GM23338 (cell line): Measurements from ENCODE around the gene UPF3B. TPM values are rescaled to one million over a fixed set of nuclear protein-coding genes. Genes with fewer than 3 reads are reported as not detected.
A peak's percentile ranks its signal among the peaks of the same experiment; 100 is the strongest.
"Not testable (repeated sequence)": the region's sequence is repeated elsewhere in the genome, so short reads cannot be mapped to it uniquely, and the experiment has no call there.

Experiments used
- ATAC-seq: fragments of 200-7000 bp; cut with Tn5 transposase; 3 replicates; pipeline ENCODE4 v1.9.1; 2020
- DNase-seq: peaks from one replicate; pipeline ENCODE4 v3.0.0-alpha.2; 2015; ENCODE audit warnings: low spot score
- H2AFZ ChIP-seq: fragments of 200-600 bp; sonication (generic); 2 replicates; pipeline ENCODE4 v1.8.0; 2016; ENCODE audit warnings: antibody characterized with exemption, mild to moderate bottlenecking, moderate library complexity
- H3F3A ChIP-seq: fragments of 200-600 bp; sonication (generic); replicated peaks from 2 replicates; pipeline ENCODE4 v1.8.0; 2017; ENCODE audit warnings: antibody characterized with exemption, mixed run types, low read depth
- H3K27ac ChIP-seq: fragments of 200-600 bp; sonication (generic); 2 replicates; pipeline ENCODE4 v1.6.1; 2016; ENCODE audit warnings: low read depth
- H3K27me3 ChIP-seq: fragments of 200-600 bp; sonication (generic); 2 replicates; pipeline ENCODE4 v1.8.0; 2016; ENCODE audit warnings: mild to moderate bottlenecking, mixed run types, moderate library complexity; ENCODE audit not compliant: insufficient read depth
- H3K36me3 ChIP-seq: fragments of 200-600 bp; sonication (generic); 2 replicates; pipeline ENCODE4 v1.8.0; 2016; ENCODE audit warnings: mild to moderate bottlenecking; ENCODE audit not compliant: insufficient read depth
- H3K4me1 ChIP-seq: fragments of 200-600 bp; sonication (generic); 2 replicates; pipeline ENCODE4 v1.8.0; 2016; ENCODE audit warnings: mild to moderate bottlenecking, moderate library complexity; ENCODE audit not compliant: insufficient read depth
- H3K4me2 ChIP-seq: fragments of 200-600 bp; sonication (generic); 2 replicates; pipeline ENCODE4 v1.7.1; 2017; ENCODE audit warnings: mixed run types
- H3K4me3 ChIP-seq: fragments of 200-600 bp; sonication (generic); 2 replicates; pipeline ENCODE4 v1.6.1; 2016; ENCODE audit warnings: mixed run types
- H3K79me2 ChIP-seq: fragments of 200-600 bp; sonication (generic); replicated peaks from 2 replicates; pipeline ENCODE4 v1.8.0; 2017; ENCODE audit warnings: mild to moderate bottlenecking; ENCODE audit not compliant: insufficient read depth
- H3K9me2 ChIP-seq: fragments of 200-600 bp; sonication (generic); 2 replicates; pipeline ENCODE4 v1.8.0; 2017; ENCODE audit not compliant: insufficient read depth
- H4K20me1 ChIP-seq: fragments of 200-600 bp; sonication (generic); replicated peaks from 2 replicates; pipeline ENCODE4 v1.8.0; 2017; ENCODE audit warnings: mild to moderate bottlenecking; ENCODE audit not compliant: insufficient read depth
- H3K27ac Mint-ChIP-seq: 2 replicates; pipeline ENCODE4 v1.8.0; 2020; ENCODE audit warnings: inconsistent platforms, mild to moderate bottlenecking, moderate library complexity, mixed read lengths
- H3K27me3 Mint-ChIP-seq: 3 replicates; pipeline ENCODE4 v1.8.0; 2022; ENCODE audit warnings: low read depth, mild to moderate bottlenecking, moderate library complexity, mixed read lengths, inconsistent platforms; ENCODE audit not compliant: insufficient read depth, poor library complexity
- H3K36me3 Mint-ChIP-seq: 3 replicates; pipeline ENCODE4 v1.8.0; 2021; ENCODE audit warnings: low read depth, mild to moderate bottlenecking, inconsistent platforms, moderate library complexity, mixed read lengths
- H3K4me1 Mint-ChIP-seq: 3 replicates; pipeline ENCODE4 v1.8.0; 2020; ENCODE audit warnings: mild to moderate bottlenecking, inconsistent platforms, mixed read lengths
- H3K4me3 Mint-ChIP-seq: 3 replicates; pipeline ENCODE4 v1.8.0; 2021; ENCODE audit warnings: moderate library complexity, mild to moderate bottlenecking, inconsistent platforms, mixed read lengths
- H3K9me3 Mint-ChIP-seq: 3 replicates; pipeline ENCODE4 v1.8.0; 2020; ENCODE audit warnings: moderate library complexity, mild to moderate bottlenecking, inconsistent platforms, mixed read lengths
- CREB1 ChIP-seq: fragments of 250-450 bp; sonication (Bioruptor Pico); IDR thresholded peaks from 2 replicates; pipeline ENCODE4 v1.5.0; 2020; ENCODE audit warnings: low read depth, mild to moderate bottlenecking, moderate library complexity
- EZH2phosphoT487 ChIP-seq: fragments of 200-600 bp; sonication (generic); IDR thresholded peaks from one replicate; pipeline ENCODE4 v1.8.1; 2018; ENCODE audit warnings: antibody characterized with exemption; ENCODE audit not compliant: unreplicated experiment
- JUNB ChIP-seq: IDR thresholded peaks from one replicate; pipeline ENCODE4 v1.6.1; 2016; ENCODE audit warnings: antibody characterized with exemption; ENCODE audit not compliant: unreplicated experiment
- NANOG ChIP-seq: IDR thresholded peaks from 2 replicates; pipeline ENCODE4 v1.6.1; 2016; ENCODE audit warnings: antibody characterized with exemption, borderline replicate concordance
- POLR2AphosphoS5 ChIP-seq: IDR thresholded peaks from 2 replicates; pipeline ENCODE4 v1.6.1; 2016; ENCODE audit warnings: antibody characterized with exemption, low read depth
- STAT1 ChIP-seq: IDR thresholded peaks from one replicate; pipeline ENCODE4 v1.6.1; 2016; ENCODE audit warnings: antibody characterized with exemption; ENCODE audit not compliant: unreplicated experiment
- ZNF331 ChIP-seq: fragments of 250-450 bp; sonication (Bioruptor Pico); IDR thresholded peaks from 2 replicates; pipeline ENCODE4 v1.5.0; 2020; ENCODE audit warnings: low read depth, mild to moderate bottlenecking, moderate library complexity
- polyA plus RNA-seq: library from polyadenylated mRNA; unstranded; fragments of >200 nt; fragmentation: Nextera tagmentation; extraction: Ambion mirVana; gene quantifications from 2 replicates; pipeline ENCODE4 v1.2.1, GENCODE V29; 2016
- total RNA-seq: library from RNA; depleted of rRNA; stranded (reverse); fragments of >200 nt; shearing (Covaris generic); gene quantifications from 2 replicates; pipeline ENCODE4 v1.2.3, GENCODE V29; 2014
- TF ChIP-seq, protein P1 (sequence below): fragments of 250-450 bp; sonication (Bioruptor Pico); IDR thresholded peaks from 2 replicates; pipeline ENCODE4 v1.5.0; 2020; ENCODE audit warnings: mild to moderate bottlenecking, moderate library complexity
- TF ChIP-seq, protein P2 (sequence below): IDR thresholded peaks from 2 replicates; pipeline ENCODE4 v1.6.1; 2016; ENCODE audit warnings: antibody characterized with exemption
- TF ChIP-seq, protein P3 (sequence below): IDR thresholded peaks from one replicate; pipeline ENCODE4 v1.6.1; 2018; ENCODE audit warnings: antibody characterized with exemption; ENCODE audit not compliant: unreplicated experiment

The UPF3B gene
- total and polyA plus RNA-seq, 2 experiments from 2014 or later: 9.4 to 62.0 TPM

- H3F3A ChIP-seq: no peaks in the 10 kb centered on the region
- H4K20me1 ChIP-seq: no peaks in the 10 kb centered on the region
- no peaks in the 10 kb centered on the region for H3K27me3 ChIP-seq
- no peaks in the 10 kb centered on the region for H3K36me3 ChIP-seq
- TF ChIP-seq, protein P1, sequence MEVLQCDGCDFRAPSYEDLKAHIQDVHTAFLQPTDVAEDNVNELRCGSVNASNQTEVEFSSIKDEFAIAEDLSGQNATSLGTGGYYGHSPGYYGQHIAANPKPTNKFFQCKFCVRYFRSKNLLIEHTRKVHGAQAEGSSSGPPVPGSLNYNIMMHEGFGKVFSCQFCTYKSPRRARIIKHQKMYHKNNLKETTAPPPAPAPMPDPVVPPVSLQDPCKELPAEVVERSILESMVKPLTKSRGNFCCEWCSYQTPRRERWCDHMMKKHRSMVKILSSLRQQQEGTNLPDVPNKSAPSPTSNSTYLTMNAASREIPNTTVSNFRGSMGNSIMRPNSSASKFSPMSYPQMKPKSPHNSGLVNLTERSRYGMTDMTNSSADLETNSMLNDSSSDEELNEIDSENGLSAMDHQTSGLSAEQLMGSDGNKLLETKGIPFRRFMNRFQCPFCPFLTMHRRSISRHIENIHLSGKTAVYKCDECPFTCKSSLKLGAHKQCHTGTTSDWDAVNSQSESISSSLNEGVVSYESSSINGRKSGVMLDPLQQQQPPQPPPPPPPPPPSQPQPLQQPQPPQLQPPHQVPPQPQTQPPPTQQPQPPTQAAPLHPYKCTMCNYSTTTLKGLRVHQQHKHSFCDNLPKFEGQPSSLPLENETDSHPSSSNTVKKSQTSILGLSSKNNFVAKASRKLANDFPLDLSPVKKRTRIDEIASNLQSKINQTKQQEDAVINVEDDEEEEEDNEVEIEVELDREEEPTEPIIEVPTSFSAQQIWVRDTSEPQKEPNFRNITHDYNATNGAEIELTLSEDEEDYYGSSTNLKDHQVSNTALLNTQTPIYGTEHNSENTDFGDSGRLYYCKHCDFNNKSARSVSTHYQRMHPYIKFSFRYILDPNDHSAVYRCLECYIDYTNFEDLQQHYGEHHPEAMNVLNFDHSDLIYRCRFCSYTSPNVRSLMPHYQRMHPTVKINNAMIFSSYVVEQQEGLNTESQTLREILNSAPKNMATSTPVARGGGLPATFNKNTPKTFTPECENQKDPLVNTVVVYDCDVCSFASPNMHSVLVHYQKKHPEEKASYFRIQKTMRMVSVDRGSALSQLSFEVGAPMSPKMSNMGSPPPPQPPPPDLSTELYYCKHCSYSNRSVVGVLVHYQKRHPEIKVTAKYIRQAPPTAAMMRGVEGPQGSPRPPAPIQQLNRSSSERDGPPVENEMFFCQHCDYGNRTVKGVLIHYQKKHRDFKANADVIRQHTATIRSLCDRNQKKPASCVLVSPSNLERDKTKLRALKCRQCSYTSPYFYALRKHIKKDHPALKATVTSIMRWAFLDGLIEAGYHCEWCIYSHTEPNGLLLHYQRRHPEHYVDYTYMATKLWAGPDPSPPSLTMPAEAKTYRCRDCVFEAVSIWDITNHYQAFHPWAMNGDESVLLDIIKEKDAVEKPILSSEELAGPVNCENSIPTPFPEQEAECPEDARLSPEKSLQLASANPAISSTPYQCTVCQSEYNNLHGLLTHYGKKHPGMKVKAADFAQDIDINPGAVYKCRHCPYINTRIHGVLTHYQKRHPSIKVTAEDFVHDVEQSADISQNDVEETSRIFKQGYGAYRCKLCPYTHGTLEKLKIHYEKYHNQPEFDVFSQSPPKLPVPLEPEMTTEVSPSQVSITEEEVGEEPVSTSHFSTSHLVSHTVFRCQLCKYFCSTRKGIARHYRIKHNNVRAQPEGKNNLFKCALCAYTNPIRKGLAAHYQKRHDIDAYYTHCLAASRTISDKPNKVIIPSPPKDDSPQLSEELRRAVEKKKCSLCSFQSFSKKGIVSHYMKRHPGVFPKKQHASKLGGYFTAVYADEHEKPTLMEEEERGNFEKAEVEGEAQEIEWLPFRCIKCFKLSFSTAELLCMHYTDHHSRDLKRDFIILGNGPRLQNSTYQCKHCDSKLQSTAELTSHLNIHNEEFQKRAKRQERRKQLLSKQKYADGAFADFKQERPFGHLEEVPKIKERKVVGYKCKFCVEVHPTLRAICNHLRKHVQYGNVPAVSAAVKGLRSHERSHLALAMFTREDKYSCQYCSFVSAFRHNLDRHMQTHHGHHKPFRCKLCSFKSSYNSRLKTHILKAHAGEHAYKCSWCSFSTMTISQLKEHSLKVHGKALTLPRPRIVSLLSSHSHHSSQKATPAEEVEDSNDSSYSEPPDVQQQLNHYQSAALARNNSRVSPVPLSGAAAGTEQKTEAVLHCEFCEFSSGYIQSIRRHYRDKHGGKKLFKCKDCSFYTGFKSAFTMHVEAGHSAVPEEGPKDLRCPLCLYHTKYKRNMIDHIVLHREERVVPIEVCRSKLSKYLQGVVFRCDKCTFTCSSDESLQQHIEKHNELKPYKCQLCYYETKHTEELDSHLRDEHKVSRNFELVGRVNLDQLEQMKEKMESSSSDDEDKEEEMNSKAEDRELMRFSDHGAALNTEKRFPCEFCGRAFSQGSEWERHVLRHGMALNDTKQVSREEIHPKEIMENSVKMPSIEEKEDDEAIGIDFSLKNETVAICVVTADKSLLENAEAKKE (CRISPR knock-in tag): no peak
- no peak for TF ChIP-seq ZNF331 (CRISPR knock-in tag)
- TF ChIP-seq, protein P2, sequence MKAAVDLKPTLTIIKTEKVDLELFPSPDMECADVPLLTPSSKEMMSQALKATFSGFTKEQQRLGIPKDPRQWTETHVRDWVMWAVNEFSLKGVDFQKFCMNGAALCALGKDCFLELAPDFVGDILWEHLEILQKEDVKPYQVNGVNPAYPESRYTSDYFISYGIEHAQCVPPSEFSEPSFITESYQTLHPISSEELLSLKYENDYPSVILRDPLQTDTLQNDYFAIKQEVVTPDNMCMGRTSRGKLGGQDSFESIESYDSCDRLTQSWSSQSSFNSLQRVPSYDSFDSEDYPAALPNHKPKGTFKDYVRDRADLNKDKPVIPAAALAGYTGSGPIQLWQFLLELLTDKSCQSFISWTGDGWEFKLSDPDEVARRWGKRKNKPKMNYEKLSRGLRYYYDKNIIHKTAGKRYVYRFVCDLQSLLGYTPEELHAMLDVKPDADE: no peak
- no peak for TF ChIP-seq POLR2AphosphoS5
- TF ChIP-seq EZH2phosphoT487: no peak
- no peak for TF ChIP-seq NANOG
- TF ChIP-seq, protein P3, sequence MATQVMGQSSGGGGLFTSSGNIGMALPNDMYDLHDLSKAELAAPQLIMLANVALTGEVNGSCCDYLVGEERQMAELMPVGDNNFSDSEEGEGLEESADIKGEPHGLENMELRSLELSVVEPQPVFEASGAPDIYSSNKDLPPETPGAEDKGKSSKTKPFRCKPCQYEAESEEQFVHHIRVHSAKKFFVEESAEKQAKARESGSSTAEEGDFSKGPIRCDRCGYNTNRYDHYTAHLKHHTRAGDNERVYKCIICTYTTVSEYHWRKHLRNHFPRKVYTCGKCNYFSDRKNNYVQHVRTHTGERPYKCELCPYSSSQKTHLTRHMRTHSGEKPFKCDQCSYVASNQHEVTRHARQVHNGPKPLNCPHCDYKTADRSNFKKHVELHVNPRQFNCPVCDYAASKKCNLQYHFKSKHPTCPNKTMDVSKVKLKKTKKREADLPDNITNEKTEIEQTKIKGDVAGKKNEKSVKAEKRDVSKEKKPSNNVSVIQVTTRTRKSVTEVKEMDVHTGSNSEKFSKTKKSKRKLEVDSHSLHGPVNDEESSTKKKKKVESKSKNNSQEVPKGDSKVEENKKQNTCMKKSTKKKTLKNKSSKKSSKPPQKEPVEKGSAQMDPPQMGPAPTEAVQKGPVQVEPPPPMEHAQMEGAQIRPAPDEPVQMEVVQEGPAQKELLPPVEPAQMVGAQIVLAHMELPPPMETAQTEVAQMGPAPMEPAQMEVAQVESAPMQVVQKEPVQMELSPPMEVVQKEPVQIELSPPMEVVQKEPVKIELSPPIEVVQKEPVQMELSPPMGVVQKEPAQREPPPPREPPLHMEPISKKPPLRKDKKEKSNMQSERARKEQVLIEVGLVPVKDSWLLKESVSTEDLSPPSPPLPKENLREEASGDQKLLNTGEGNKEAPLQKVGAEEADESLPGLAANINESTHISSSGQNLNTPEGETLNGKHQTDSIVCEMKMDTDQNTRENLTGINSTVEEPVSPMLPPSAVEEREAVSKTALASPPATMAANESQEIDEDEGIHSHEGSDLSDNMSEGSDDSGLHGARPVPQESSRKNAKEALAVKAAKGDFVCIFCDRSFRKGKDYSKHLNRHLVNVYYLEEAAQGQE: no peak
- no peak for TF ChIP-seq STAT1
- no peak for TF ChIP-seq JUNB
- TF ChIP-seq CREB1 (CRISPR knock-in tag): no peak
- no peak within 1 kb of the TSS for H3K4me2 ChIP-seq
- no peaks in the 10 kb centered on the region for H3K9me3 Mint-ChIP-seq
- no peak within 1 kb of the TSS for H3K27ac ChIP-seq
- no peak within 1 kb of the TSS for H3K4me3 ChIP-seq
- no peaks in the 10 kb centered on the region for H3K36me3 Mint-ChIP-seq
- peaks cover 4% of the 10 kb centered on the region for H3K27me3 Mint-ChIP-seq
- H3K4me1 ChIP-seq: no peaks in the 10 kb centered on the region
- no peak within 1 kb of the TSS for H2AFZ ChIP-seq
- ATAC-seq (peak; percentile 83), DNase-seq (peak; percentile 57)
- H3K27ac Mint-ChIP-seq: no peak within 1 kb of the TSS
- H3K9me2 ChIP-seq: no peaks in the 10 kb centered on the region
- no peaks in the 10 kb centered on the region for H3K79me2 ChIP-seq
- H3K4me1 Mint-ChIP-seq: peaks cover 4% of the 10 kb centered on the region; the same call in 2 of the 3 replicates
- H3K4me3 Mint-ChIP-seq: peak within 1 kb of the TSS; percentile 54; the same call in 2 of the 3 replicates
Observed at GRCh38 chrX:119895843-119896326, 43.1 kb upstream of the UPF3B start, which contains the start of gene AKAP14. Gene AKAP14, plus strand, starts transcription at chrX:119895893. Its CDS starts 7,331 bp downstream, at chrX:119903224.

GRCh38 chrX:119891961-119892692 is 39.4 kb upstream of the UPF3B start:
- not testable (repeated sequence) for H3K9me2 ChIP-seq, ATAC-seq, H3K4me3 Mint-ChIP-seq, H4K20me1 ChIP-seq, H3K79me2 ChIP-seq, H2AFZ ChIP-seq, H3K27me3 ChIP-seq, H3K4me2 ChIP-seq, H3K27ac Mint-ChIP-seq, H3F3A ChIP-seq, H3K27me3 Mint-ChIP-seq, H3K4me1 Mint-ChIP-seq, H3K27ac ChIP-seq, H3K9me3 Mint-ChIP-seq, H3K36me3 Mint-ChIP-seq, H3K36me3 ChIP-seq, H3K4me1 ChIP-seq, DNase-seq, H3K4me3 ChIP-seq
